Suprapubic skin (tissue), 4 donors: Measurements from ENCODE around the gene EIF4A3. TPM values are rescaled to one million over a fixed set of nuclear protein-coding genes. Genes with fewer than 3 reads are reported as not detected.

ENCODE experiments used
- DNase-seq, 2 donors: peaks; one replicate each; pipeline ENCODE4 v3.0.0-alpha.2; 2019; ENCODE audit warnings: low spot score in 2 of 2
- H3K27ac ChIP-seq: fragments of 200-600 bp; sonication (generic); one replicate; pipeline ENCODE4 v1.5.1; 2019
- H3K27me3 ChIP-seq: fragments of 200-600 bp; sonication (generic); one replicate; pipeline ENCODE4 v1.5.1; 2019
- H3K36me3 ChIP-seq: fragments of 200-600 bp; sonication (generic); one replicate; pipeline ENCODE4 v1.5.1; 2019
- H3K4me1 ChIP-seq: fragments of 200-600 bp; sonication (generic); one replicate; pipeline ENCODE4 v1.5.1; 2019
- H3K4me3 ChIP-seq: fragments of 200-600 bp; sonication (generic); one replicate; pipeline ENCODE4 v1.5.1; 2019; ENCODE audit warnings: mild to moderate bottlenecking
- H3K9me3 ChIP-seq: fragments of 200-600 bp; sonication (generic); one replicate; pipeline ENCODE4 v1.5.1; 2019
- EP300 ChIP-seq: sonication (generic); formaldehyde crosslinking; IDR thresholded peaks from one replicate; pipeline ENCODE4 v1.6.1; 2017; ENCODE audit warnings: antibody characterized with exemption
- POLR2A ChIP-seq, 2 donors: fragments of 450-650 bp; IDR thresholded peaks; one replicate each; pipeline ENCODE4 v1.6.1; 2017; ENCODE audit warnings: antibody characterized with exemption in 2 of 2, mild to moderate bottlenecking in 2 of 2, moderate library complexity in 2 of 2
- POLR2AphosphoS5 ChIP-seq, 3 donors: sonication (generic); formaldehyde crosslinking; IDR thresholded peaks; one replicate each; pipeline ENCODE4 v1.6.1; 2017; ENCODE audit warnings: antibody characterized with exemption in 3 of 3
- WGBS: methylation state at CpG from one replicate; pipeline ENCODE4 v1.1.5; 2018; 5-methylcytosine and 5-hydroxymethylcytosine counted together
- total RNA-seq, 4 donors: library from RNA; depleted of rRNA; stranded (reverse); fragments of >200 nt; gene quantifications; one replicate each; pipeline ENCODE4 v1.1.0, GENCODE V29; 2016
- TF ChIP-seq, protein P1 (sequence below), 2 donors: fragments of 200-600 bp in 1 of 2; fragments of 450-650 bp in 1 of 2; sonication (generic) in 1 of 2; IDR thresholded peaks; one replicate each; pipeline ENCODE4 v1.5.1; 2016 to 2019; ENCODE audit warnings: antibody characterized with exemption in 2 of 2, mild to moderate bottlenecking in 1 of 2, moderate library complexity in 1 of 2

Gene EIF4A3
- total RNA-seq, 4 donors from 2014 or later = 59.8 to 69.2 (median 65.7) TPM

DNA sequence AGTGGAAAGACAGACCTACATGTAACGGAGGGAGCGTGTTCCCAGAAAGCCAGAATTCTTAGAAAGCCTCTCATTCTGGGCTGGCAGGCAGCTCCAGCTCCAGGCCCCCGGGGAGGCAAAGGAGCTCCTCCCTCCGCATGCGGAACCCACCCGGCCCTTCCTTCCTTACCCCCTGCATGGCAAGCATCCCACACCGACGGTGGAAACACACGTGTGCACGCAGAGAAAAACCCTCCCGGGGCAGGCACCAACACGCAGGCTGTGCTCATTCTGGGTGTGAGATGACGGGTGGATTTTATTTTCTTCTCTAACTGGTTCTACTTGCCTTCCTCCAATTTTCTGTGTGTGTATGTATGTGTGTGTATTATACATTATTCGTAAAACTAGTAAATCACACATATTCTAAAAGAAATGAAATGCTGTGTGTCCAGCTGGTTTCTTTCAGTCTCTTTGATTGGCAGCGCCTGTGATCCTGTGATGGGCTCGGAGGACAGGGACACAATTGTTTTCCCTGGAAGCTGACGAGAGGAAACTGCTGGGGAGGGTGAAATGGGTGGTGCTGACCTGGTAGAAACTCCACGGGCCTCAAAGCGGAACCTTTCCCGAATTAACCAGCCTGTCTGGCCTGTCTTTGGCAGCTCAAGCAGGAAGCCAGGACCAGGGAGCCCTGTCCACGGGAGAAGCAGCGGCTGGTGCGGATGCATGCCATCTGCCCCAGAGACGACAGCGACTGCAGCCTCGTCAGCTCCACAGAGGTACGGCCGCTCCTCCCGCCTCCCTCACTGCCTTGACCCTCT lies 45.1 kb upstream of the EIF4A3 start:
- Histone ChIP-seq H3K27ac (peak overlapping the region; percentile 78), H3K27me3 (no peaks in the 10 kb centered on the region), H3K36me3 (no peaks in the 10 kb centered on the region), H3K9me3 (no peaks in the 10 kb centered on the region), H3K4me1 (peaks cover 40% of the 10 kb centered on the region), H3K4me3 (peak overlapping the region; percentile 30)
- 17% methylated on average over 24 of the region's 29 CpGs for WGBS
- TF ChIP-seq, protein P1, sequence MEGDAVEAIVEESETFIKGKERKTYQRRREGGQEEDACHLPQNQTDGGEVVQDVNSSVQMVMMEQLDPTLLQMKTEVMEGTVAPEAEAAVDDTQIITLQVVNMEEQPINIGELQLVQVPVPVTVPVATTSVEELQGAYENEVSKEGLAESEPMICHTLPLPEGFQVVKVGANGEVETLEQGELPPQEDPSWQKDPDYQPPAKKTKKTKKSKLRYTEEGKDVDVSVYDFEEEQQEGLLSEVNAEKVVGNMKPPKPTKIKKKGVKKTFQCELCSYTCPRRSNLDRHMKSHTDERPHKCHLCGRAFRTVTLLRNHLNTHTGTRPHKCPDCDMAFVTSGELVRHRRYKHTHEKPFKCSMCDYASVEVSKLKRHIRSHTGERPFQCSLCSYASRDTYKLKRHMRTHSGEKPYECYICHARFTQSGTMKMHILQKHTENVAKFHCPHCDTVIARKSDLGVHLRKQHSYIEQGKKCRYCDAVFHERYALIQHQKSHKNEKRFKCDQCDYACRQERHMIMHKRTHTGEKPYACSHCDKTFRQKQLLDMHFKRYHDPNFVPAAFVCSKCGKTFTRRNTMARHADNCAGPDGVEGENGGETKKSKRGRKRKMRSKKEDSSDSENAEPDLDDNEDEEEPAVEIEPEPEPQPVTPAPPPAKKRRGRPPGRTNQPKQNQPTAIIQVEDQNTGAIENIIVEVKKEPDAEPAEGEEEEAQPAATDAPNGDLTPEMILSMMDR (IDR thresholded peaks at IDR 0.05) = no peak
- TF ChIP-seq POLR2AphosphoS5 (IDR thresholded peaks at IDR 0.05) = no peak
- TF ChIP-seq POLR2A (IDR thresholded peaks at IDR 0.05) = no peak
- TF ChIP-seq EP300 = no peak
- no peak for DNase-seq

DNA sequence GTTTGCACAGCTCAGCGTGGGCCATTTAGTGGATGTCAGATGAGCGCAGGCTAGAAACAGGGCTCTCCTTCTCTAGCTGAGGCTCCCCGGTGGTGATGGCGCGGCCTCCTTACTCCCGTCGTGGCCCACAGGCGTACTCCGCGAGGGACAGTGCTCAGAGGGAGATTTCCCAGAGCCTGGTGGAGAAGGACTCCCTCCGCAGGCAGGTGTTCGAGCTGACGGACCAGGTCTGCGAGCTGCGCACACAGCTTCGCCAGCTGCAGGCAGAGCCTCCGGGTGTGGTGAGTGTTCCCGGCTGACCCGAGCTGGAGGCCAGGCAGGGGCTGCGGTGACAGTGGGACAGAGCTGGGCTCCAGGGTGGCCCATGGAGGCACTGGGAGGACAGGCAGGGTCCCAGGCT lies 44.3 kb upstream of the EIF4A3 start:
- no peak overlapping the region for H3K4me3 ChIP-seq
- H3K27ac ChIP-seq = no peak overlapping the region
- TF ChIP-seq EP300 (no peak), POLR2AphosphoS5 (IDR thresholded peaks at IDR 0.05) (no peak), POLR2A (IDR thresholded peaks at IDR 0.05) (no peak)
- TF ChIP-seq, protein P1 (IDR thresholded peaks at IDR 0.05) = no peak
- 86% methylated on average over 2 of the region's 20 CpGs for WGBS
- H3K36me3 ChIP-seq = no peaks in the 10 kb centered on the region
- H3K4me1 ChIP-seq = peaks cover 46% of the 10 kb centered on the region
- no peak for DNase-seq
- H3K9me3 ChIP-seq = no peaks in the 10 kb centered on the region
- H3K27me3 ChIP-seq = no peaks in the 10 kb centered on the region

DNA sequence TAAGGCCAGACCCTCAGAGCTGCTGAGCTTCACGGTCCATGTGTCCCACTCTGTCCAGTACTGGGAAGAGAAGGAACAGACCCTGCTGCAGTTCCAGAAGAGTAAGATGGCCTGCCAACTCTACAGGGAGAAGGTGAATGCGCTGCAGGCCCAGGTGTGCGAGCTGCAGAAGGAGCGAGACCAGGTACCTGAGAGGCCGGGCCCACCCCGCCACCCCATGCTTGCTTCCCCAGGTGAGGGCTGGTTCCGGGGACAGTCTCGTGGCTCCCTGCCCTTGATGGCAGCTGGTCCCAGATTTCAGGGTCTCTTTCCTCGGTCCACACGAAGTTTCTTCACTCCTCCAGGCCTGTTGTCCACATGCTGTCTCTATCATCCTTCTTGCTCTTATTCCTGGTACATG lies 43.8 kb upstream of the EIF4A3 start:
- H3K4me1 ChIP-seq = peaks cover 46% of the 10 kb centered on the region
- no peak for DNase-seq
- TF ChIP-seq EP300 (no peak), POLR2AphosphoS5 (IDR thresholded peaks at IDR 0.05) (no peak), POLR2A (IDR thresholded peaks at IDR 0.05) (no peak)
- TF ChIP-seq, protein P1 (IDR thresholded peaks at IDR 0.05) = no peak
- H3K4me3 ChIP-seq = no peak overlapping the region
- no peaks in the 10 kb centered on the region for H3K9me3 ChIP-seq
- H3K27me3 ChIP-seq = no peaks in the 10 kb centered on the region
- no peaks in the 10 kb centered on the region for H3K36me3 ChIP-seq
- 92% methylated on average over 10 of the region's 10 CpGs for WGBS
- H3K27ac ChIP-seq = no peak overlapping the region

DNA sequence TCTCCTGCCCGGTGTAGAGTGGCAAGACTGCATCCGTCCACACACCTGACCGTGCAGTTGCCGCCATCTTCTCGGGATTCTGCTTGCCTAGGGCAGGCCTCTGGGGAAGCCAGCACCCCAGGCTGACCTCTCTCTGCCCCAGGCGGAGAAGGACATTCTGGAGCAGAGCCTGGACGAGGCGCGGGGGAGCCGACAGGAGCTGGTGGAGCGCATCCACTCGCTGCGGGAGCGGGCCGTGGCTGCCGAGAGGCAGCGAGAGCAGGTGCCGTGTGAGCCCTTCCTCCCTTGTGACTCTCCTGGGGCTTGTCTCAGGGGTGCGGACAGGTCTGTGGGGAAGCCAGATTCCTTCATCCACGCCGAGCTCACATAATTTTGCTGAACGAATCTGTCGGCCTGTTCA lies 42.7 kb upstream of the EIF4A3 start:
- no peaks in the 10 kb centered on the region for H3K27me3 ChIP-seq
- DNase-seq = no peak
- no peaks in the 10 kb centered on the region for H3K36me3 ChIP-seq
- no peaks in the 10 kb centered on the region for H3K9me3 ChIP-seq
- no peak for TF ChIP-seq POLR2AphosphoS5 (IDR thresholded peaks at IDR 0.05)
- no peak for TF ChIP-seq EP300
- TF ChIP-seq, protein P1 (IDR thresholded peaks at IDR 0.05) = no peak
- no peak for TF ChIP-seq POLR2A (IDR thresholded peaks at IDR 0.05)
- no peak overlapping the region for H3K4me3 ChIP-seq
- 89% methylated on average over 15 of the region's 23 CpGs for WGBS
- H3K27ac ChIP-seq = no peak overlapping the region
- H3K4me1 ChIP-seq = peaks cover 46% of the 10 kb centered on the region

DNA sequence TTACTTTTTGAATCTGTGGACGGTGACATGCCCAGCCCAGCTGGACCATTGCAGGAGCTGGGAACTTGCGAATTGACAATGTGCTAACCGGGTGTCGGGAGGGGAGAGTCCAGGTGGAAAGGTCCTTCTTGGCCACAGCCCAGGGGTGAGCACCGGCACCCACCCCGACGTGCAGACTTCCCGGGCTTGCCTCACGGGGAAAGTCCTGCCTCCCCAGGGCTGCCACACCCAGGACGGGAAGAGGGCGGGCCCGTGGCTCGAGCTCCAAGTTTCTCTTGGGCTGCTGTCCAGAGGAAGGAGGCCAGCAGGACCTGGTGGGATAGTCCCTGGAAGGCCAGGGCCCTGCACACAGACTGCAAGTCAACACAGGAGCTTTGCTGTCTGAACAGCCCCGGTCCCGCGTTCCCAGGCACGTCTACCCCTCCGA lies 40.6 kb upstream of the EIF4A3 start:
- no peaks in the 10 kb centered on the region for H3K9me3 ChIP-seq
- 51% methylated on average over 9 of the region's 18 CpGs for WGBS
- no peak for TF ChIP-seq POLR2A (IDR thresholded peaks at IDR 0.05)
- TF ChIP-seq, protein P1 (IDR thresholded peaks at IDR 0.05) = no peak
- no peak for TF ChIP-seq POLR2AphosphoS5 (IDR thresholded peaks at IDR 0.05)
- no peak for TF ChIP-seq EP300
- H3K27ac ChIP-seq = peak overlapping the region; percentile 77
- peak in 1 of 2 donors; percentile 78 for DNase-seq
- peaks cover 39% of the 10 kb centered on the region for H3K4me1 ChIP-seq
- H3K4me3 ChIP-seq = peak overlapping the region; percentile 37
- no peaks in the 10 kb centered on the region for H3K27me3 ChIP-seq
- H3K36me3 ChIP-seq = peaks cover 4% of the 10 kb centered on the region
